Vagina (tissue), 2 donors: ENCODE results near the gene CCL20.

Source experiments
- POLR2A ChIP-seq, 2 donors: fragments of 450-650 bp; IDR thresholded peaks; one replicate each; pipeline ENCODE4 v1.6.1; 2017; ENCODE audit warnings: antibody characterized with exemption in 2 of 2, mild to moderate bottlenecking in 2 of 2, moderate library complexity in 2 of 2
- TF ChIP-seq, protein P1 (sequence below), 3 experiments: fragments of 450-650 bp in 2 of 3; fragments of 200-600 bp in 1 of 3; sonication (generic) in 1 of 3; IDR thresholded peaks; one replicate each; pipeline ENCODE4 v1.5.1; 2017 to 2019; ENCODE audit warnings: antibody characterized with exemption in 3 of 3, mild to moderate bottlenecking in 2 of 3, moderate library complexity in 2 of 3

- TF ChIP-seq POLR2A (IDR thresholded peaks at IDR 0.05): no peak
- TF ChIP-seq, protein P1, sequence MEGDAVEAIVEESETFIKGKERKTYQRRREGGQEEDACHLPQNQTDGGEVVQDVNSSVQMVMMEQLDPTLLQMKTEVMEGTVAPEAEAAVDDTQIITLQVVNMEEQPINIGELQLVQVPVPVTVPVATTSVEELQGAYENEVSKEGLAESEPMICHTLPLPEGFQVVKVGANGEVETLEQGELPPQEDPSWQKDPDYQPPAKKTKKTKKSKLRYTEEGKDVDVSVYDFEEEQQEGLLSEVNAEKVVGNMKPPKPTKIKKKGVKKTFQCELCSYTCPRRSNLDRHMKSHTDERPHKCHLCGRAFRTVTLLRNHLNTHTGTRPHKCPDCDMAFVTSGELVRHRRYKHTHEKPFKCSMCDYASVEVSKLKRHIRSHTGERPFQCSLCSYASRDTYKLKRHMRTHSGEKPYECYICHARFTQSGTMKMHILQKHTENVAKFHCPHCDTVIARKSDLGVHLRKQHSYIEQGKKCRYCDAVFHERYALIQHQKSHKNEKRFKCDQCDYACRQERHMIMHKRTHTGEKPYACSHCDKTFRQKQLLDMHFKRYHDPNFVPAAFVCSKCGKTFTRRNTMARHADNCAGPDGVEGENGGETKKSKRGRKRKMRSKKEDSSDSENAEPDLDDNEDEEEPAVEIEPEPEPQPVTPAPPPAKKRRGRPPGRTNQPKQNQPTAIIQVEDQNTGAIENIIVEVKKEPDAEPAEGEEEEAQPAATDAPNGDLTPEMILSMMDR (IDR thresholded peaks at IDR 0.05): no peak
These were observed 30.1 kb upstream of the CCL20 start for GRCh38 chr2:227783404-227784138.
